HG03280 (cell line): ENCODE measurements around the gene CEP19.

Experiments used
- ATAC-seq: cut with Tn5 transposase; IDR thresholded peaks from one replicate; pipeline ENCODE4 v1.9.1; 2021; ENCODE audit warnings: mild to moderate bottlenecking, moderate library complexity; ENCODE audit not compliant: unreplicated experiment

The CEP19 gene

DNA sequence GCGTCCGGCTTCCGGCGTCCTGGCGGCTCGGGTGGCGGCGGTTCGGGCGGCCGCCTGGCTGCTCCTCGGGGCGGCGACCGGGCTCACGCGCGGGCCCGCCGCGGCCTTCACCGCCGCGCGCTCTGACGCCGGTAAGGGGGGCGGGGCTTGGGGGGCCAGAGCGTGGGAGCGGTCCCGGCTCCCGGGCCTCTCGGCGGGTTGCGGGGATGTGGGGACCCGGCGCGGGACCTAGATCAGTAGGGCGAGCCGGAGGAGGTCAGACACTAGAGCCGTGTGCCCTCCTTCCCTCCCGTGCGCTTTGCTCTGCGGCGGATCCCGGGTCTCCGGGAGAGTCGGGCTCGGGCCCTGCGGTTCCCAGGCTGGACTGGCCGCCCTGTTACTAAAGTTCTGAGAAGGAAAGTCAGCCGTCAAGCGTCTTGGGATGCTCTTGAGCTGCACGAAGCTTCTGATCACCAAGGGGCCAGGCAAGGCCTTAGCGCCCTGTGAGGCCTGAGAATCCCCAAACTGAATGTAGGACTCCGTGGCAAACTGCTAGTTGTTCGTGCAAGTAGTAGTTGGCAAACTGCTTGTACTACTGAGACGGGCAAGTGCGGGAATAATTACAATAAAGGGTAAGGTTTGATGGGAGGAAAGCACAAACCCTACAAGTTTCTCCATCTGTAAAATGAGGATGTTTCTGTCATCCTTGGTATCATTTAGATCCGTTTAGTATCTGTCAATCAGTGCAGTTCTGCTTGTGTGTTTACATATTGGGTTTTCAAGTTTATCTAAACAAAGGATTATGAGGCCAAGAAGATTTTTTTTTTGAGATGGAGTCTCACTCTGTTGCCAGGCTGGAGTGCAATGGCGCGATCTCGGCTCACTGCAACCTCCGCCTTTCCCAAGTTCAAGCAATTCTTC lies 714 bp upstream of the CEP19 start:
- ATAC-seq, result peak; percentile 61

DNA sequence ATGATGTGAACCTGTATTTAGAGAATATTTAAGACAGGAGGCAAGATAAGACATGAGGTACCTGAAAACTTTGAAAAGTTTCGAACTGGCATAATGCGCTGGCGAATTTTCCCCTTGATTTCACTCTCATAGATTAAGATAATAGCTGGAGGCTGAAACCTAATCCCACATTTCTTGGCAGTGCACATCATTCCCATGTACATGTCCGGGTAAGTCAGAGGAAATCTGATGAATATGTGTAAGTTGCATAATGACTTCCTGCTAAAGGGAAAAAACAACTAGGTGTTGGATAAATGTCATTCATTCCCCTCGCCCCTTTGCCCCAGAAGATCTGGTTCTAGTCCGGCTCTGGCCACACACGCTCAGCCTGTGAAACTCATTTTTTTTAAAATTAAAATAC lies 3.6 kb downstream of the CEP19 start:
- ATAC-seq, result no peak

DNA sequence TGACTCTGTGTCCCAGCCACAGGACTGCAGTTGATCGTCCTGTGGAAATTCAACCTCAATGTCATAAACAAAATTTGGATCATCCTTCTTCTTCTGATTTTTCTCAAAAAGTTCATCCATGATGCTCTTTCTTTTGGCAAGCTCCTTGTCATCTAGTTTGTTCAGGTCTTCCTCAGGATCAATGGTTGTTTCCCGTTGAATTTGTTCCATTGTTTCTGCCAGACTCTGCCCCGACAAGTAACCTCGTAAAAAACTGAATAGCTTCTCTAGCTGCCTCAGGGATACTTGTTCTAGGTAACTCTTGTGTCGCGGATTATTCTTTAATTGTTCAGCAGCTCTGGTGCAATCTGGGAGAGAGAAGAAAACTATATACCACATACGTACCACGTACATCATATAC lies 4.5 kb downstream of the CEP19 start:
- ATAC-seq, result no peak

DNA sequence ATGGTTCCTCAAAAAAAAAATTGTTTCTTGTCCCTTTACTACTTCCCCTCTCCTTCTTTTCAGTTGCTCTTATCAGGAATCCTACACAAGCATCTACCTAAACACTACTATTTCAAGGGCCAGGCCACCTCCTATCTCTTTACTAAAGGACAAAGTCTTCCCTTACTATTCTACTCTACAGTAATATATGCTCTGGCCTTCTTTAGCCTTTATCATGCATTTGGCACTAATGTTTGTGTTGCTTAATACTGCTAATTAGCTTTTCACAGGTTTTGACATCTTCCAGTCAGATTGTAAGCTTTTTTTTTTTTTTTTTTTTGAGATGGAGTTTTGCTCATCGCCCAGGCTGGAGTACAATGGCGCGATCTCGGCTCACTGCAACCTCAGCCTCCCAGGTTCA lies 5.3 kb downstream of the CEP19 start:
- ATAC-seq, result no peak

DNA sequence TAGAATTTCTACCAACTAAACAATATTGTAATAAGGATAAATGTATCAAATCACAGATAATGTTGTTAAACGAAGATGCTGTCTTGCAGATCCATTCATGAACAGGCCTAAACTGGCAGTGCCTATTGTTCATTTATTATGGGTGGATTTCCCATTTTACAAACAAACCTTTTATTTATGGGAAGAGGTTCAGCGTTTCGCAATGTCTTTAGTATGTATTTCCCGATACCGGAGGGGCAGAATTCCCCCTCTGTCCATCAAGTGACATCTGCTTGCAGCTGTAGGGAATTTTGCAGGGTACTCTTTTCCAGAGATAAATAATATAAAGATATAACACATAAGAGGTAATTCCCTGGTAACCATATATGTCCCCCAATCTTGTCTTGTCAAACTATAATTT lies 5.7 kb downstream of the CEP19 start:
- ATAC-seq, result no peak

DNA sequence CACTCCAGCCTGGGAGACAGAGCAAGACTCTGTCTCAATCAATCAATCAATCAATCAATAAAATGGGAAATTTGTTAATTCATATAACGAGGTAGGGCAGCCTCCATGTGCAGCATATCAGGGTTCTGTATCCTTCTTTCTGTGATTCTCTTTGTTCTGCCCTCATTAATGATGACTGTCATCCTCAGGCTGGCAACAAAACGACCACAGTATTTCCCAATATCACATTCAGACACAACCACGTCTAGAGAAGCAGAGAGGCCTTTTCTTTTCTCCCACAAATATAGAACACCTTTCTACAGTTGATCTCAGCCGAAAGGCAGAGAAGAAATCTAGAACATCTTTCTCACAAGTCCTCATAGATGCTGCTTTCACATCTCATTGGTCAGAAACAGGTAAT lies 11.2 kb downstream of the CEP19 start:
- ATAC-seq, result no peak

DNA sequence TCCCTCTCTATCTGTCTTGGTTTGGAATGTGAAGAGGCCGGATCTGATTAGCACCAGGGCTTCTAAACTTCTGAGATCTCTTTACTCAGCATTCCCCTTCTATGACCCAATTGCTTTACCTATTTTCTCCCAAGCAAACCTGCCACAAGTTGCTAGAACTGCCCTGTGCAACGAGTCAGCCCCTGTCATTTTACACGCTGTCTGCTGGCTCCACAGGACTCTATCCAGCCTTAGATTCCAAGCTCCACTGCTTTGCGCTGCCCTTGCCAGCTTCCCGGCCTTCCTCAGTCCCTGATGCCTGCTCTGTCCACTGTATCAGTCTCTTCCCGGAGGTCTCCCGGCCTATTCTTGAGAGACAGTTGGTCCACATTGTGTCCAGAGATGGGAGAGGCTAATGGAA lies 12.3 kb downstream of the CEP19 start:
- no peak for ATAC-seq

DNA sequence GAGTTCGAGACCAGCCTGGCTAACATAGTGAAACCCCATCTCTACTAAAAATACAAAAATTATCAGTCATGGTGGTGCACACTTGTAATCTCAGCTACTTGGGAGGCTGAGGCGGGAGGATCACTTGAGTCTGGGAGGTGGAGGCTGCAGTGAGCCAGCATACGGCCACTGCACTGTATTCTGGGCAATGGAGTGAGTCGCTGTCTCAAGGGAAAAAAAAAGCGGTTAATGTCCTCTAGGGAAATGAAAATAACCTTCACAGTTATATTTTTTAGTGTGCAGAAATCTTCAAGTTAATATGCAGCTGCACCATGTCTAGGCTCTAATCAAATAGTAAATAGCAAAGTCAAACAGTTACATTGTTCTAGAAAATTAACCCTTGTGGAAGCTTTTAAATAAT lies 14.8 kb downstream of the CEP19 start:
- no peak for ATAC-seq

DNA sequence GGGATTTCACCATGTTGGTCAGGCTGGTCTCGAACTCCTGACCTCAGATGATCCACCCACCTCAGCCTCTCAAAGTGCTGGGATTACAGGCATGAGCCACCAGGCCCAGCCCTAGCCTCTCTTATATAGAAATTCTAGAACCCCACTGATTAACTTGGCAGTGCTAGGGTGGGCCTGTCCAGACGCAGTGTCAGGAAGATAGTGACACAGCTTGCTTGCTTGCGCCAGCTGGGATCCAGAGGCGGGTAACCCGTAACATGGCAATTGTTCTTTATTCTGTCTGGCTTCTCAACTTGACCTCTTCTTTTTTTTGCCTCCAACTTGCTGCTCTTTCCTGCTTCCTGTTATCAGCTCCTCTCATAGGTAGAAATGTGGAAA lies 16.2 kb downstream of the CEP19 start:
- ATAC-seq, result no peak

DNA sequence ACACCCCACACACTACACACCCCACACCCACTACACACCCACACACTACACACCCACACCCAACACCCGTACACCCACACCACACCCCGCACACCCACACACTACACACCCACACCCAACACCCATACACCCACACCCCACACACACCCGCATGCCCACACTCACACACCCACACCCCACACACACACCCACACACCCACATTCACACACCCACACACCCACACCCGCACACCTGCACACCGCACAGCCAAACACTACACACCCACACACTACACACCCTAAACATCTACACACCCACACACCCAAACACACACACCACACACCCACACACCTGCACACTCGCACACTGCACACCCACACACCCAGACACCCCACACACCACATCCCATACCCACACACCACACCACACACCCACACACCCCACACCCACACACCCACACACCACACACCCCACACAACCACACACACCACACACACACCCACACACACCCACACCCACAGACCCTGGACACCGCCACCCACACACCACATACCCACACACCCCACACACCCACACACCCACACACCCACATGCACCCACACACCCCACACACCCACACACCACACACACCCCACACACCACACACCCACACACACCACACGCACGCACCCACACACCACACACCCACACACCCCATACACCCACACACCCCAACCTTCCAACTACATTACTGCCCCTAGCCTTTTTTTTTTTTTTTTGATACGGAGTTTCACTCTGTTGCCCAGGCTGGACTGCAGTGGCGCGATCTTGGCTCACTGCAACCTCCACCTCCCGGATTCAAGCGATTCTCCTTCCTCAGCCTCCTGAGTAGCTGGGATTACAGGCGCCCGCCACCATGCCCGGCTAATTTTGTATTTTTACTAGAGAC lies 16.9 kb downstream of the CEP19 start:
- ATAC-seq, result no peak

DNA sequence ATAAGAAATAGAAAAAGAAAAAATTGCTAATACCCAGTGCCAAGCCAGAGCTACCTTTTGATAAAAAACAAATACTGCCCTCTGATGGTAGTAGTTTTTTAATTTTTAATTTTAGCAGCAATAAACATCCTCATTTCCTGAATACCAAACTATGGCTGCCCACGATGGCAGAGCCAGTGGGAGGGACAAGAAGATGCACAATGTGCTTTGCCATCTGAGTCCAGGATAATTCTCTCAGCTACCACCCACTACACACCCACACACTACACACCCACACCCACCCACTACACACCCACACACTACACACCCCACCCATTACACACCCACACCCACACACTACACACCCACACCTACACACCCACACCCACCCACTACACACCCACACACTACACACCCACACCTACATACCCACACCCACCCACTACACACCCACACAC lies 17.8 kb downstream of the CEP19 start:
- ATAC-seq, result no peak

DNA sequence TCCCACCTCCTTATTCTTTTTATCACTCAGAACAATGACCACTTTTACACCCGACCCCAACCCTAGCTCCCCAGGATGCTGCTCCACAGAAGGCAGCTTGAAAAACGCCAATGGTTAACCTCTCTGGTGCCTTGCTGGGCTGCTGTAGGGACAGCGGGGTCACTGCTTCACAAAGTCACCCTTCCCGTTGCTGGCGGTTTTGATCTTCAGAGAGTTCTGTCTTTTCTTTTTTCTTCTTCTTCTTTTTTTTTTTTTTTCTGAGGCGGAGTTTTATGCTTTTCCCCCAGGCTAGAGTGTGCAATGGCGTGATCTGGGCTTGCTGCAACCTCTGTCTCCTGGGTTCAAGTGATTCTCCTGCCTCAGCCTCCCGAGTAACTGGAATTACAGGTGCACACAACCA lies 20.7 kb downstream of the CEP19 start:
- no peak for ATAC-seq

DNA sequence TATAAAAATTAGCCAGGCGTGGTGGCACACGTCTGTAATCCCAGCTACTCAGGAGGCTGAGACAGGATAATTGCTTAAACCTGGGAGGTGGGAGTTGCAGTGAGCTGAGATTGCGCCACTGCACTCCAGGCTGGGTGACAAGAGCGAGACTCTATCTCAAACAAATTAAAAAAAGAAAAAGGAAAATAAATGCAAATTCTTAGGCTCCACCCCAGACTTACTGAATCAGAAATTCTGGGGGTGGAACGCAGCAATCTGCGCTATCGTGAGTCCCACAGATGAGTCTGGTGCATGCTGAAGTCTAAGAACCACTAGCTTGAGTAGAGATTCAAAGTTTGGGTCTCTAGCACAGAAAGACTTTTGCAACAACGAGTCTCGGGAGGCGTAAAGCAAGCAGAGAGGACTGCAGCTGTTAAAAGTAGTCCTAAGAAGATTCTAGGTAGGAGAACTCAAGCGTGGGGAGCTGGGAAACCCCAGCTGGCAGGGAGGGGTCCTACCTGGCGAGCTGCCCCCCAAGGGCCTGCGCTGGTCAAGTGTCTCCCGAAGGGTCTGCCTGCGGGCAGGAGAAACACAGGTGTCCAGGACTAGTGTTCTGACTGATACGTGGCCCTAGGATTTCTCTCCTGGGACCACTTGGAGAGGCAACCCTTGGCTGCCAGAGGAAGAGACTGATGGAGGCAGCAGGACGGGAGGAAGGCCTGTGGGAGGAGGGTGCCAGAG lies 21.9 kb downstream of the CEP19 start:
- ATAC-seq, result no peak

DNA sequence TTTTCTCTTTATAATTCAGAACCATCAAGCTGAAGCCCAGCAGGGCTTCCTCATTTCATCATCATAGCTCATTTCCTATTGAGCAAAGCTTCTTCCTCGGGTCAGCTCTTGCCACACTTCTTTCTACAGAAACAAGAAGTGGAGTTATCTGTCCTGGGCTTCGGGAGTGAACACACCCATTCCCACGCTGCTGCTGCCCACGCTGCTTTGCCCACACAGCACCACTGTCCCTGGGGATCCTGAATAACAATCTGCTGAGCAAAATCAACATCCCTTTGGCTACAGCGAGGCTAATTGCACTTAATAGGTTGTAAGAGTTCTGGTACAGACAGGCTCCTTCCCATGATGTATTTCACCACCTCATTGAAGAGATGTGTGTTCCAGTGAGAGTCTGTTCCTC lies 23.7 kb downstream of the CEP19 start:
- no peak for ATAC-seq

DNA sequence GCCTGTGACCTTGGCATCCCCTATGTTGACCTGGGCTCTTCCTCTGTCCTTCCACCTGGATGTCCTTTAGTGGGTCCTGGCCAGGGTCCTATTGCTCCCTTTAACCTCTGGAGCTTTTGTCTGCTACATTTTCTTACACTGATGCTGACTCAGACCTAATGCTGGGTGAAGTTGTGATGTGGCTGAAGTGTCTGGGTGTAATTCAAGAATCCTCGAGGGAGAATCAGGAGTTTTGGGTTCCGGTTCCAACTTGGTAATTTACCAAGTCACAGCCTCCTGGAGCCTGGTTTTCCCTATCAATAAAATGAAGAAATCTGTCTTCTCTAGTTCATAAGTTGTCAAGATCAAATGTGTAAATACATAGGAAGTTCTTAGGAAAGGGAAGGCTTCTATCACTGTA lies 25.6 kb downstream of the CEP19 start:
- no peak for ATAC-seq

DNA sequence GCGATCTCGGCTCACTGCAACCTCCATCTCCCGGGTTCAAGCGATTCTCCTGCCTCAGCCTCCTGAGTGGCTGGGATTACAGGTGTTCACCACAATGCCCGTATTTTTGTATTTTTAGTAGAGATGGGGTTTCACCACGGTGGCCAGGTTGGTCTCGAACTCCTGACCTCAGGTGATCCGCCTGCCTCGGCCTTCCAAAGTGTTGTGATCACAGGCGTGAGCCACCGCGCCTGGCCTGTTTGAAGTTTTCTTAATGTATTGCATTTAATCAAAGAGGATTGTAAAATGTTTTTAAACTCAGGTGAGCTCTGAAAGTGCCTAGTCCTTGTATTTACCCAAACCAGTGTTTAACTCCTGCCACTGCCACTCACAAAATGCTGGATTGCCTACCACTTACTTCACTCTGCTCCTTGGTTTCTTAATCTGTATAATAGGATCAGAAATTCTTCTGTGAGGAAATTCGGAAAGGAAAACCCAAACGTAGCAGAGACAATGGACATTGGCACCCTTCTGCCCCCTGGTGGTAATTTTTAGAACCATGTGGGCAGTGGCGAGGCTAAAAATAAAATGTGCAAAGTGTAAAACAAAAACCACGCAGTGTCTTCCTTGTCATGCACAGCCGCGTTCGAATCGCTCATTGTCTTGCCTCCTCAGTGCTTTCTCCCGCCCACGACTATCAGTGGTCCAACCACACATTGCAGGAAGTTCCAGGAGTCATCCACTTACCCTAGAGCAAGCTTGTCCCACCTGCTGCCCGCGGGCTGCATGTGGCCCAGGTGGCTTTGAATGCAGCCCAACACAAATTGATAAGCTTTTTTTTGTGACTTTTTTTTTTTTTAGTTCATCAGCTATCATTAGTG lies 27.3 kb downstream of the CEP19 start:
- peak; percentile 69 for ATAC-seq

DNA sequence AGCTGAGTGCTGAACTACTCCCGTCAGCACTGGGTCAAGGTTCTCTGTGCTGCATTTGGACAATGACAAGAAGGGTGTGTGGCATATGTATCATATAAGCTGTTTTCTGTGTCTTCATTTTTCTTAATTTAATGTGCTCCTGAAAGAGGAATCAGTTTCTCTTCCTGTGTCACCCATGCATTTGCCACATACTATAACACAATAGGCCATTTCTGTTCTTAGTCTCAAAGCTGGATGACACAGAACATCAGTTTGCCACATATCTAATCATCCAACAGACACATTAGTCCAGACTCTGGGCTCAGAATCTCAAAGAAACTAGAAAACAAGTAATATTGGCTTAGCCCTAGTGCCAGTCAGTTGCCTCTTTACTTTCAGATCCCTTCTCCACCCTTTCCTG lies 34.1 kb downstream of the CEP19 start:
- ATAC-seq, result no peak

DNA sequence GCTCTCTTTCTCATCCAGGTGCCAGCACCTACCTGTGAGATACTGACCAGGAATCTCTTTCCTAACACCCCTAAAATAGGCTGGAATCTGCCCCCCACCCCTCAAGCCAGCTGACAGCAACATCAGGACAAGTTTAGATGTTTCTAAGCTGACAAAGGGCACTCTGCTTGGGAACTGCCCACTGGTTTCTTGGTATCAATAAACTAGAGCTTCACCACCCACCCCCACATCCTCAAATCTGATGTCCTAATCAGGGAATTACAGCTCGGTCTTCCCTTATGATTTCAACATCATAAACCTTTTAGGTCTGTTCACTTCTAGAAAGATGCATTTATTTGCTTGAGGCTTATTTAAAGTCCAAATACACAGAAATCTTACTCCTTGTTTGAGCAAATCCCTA lies 34.7 kb downstream of the CEP19 start:
- no peak for ATAC-seq

DNA sequence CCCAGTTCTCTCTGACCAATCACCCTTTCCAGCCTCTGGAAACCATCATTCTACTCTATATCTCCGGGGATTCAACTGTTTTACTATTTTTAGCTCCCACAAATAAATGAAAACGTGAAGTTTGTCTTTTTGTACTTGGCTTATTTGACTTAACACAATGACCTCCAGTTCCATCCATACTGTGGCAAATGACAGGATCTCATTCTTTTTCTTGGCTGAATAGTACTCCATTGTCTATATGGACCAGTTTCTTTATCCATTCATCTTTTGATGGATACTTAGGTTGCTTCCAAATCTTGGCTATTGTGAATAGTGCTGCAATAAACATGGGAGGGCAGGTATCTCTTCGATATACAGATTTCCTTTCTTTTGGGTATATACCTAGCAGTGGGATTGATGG lies 38.4 kb downstream of the CEP19 start:
- no peak for ATAC-seq

DNA sequence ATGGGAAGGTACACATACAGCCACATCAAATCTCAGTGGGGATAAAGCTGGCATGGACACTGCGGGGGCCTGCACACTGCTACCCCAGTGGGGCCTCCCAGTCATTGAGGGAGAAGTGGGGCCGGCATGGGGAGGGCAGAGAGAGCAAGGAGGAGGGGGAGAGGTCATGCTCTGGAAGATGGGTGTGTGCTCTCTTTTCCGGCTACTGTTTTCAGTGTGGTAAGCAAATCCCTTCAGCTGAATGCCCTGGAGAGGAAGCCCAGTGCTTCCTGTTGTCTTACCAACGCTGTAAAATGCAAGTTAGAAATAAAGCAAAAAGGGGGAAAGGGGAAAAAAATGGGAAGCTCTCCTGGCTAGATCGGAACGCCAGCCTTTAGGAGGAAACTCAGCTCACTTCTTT lies 41.7 kb downstream of the CEP19 start:
- no peak for ATAC-seq
